22Rv1 (cell line): ENCODE measurements around the gene TNFRSF19.

Experiments used
- CTCF ChIP-seq: fragments of 450-650 bp; IDR thresholded peaks from 2 replicates; pipeline ENCODE4 v1.5.1; 2017; ENCODE audit warnings: mild to moderate bottlenecking
- ZFX ChIP-seq: fragments of 450-650 bp; IDR thresholded peaks from 2 replicates; pipeline ENCODE4 v1.6.1; 2017; ENCODE audit warnings: antibody characterized with exemption, borderline replicate concordance

- TF ChIP-seq CTCF = no peak
- no peak for TF ChIP-seq ZFX
Observed at GRCh38 chr13:23645851-23646250, 75.6 kb downstream of the TNFRSF19 start.
